WTC11 (cell line): ENCODE measurements around the gene RIPK3.

Source experiments
- ATF6 ChIP-seq: sonication (generic); formaldehyde crosslinking; IDR thresholded peaks from 2 replicates; pipeline ENCODE4 v1.8.1; 2023; ENCODE audit warnings: mild to moderate bottlenecking, missing genetic modification reagents
- CREB1 ChIP-seq: sonication (generic); formaldehyde crosslinking; IDR thresholded peaks from 2 replicates; pipeline ENCODE4 v1.8.0; 2023; ENCODE audit warnings: mild to moderate bottlenecking, missing genetic modification reagents
- CTCF ChIP-seq: fragments of 200-600 bp; IDR thresholded peaks from 2 replicates; pipeline ENCODE4 v1.8.0; 2022; ENCODE audit warnings: antibody characterized with exemption
- E2F1 ChIP-seq: sonication (generic); formaldehyde crosslinking; IDR thresholded peaks from 2 replicates; pipeline ENCODE4 v1.8.0; 2022; ENCODE audit warnings: mild to moderate bottlenecking, missing genetic modification reagents
- ESRRA ChIP-seq: sonication (generic); formaldehyde crosslinking; IDR thresholded peaks from 2 replicates; pipeline ENCODE4 v1.8.1; 2022; ENCODE audit warnings: mild to moderate bottlenecking, missing genetic modification reagents, borderline replicate concordance
- HMGA2 ChIP-seq: fragments of 250-450 bp; sonication (Bioruptor Pico); IDR thresholded peaks from 2 replicates; pipeline ENCODE4 v1.4.0; 2021; ENCODE audit warnings: mild to moderate bottlenecking, moderate library complexity
- MAX ChIP-seq: sonication (generic); formaldehyde crosslinking; IDR thresholded peaks from 2 replicates; pipeline ENCODE4 v1.8.0; 2022; ENCODE audit warnings: mild to moderate bottlenecking, missing genetic modification reagents
- NFYB ChIP-seq: sonication (generic); formaldehyde crosslinking; conservative IDR thresholded peaks from 2 replicates; pipeline ENCODE4 v1.8.0; 2022; ENCODE audit warnings: low read depth, missing genetic modification reagents
- TCF7 ChIP-seq: sonication (generic); formaldehyde crosslinking; IDR thresholded peaks from 2 replicates; pipeline ENCODE4 v1.8.0; 2022; ENCODE audit warnings: mild to moderate bottlenecking, low read depth, missing genetic modification reagents, moderate library complexity
- USF2 ChIP-seq: sonication (generic); formaldehyde crosslinking; IDR thresholded peaks from 2 replicates; pipeline ENCODE4 v1.8.1; 2023; ENCODE audit warnings: mild to moderate bottlenecking, missing genetic modification reagents, moderate library complexity
- ZNF232 ChIP-seq: sonication (generic); formaldehyde crosslinking; IDR thresholded peaks from 2 replicates; pipeline ENCODE4 v1.8.0; 2022; ENCODE audit warnings: mild to moderate bottlenecking, missing genetic modification reagents

- no peak for TF ChIP-seq E2F1 (CRISPR knock-in tag)
- no peak for TF ChIP-seq HMGA2 (CRISPR knock-in tag)
- no peak for TF ChIP-seq MAX (CRISPR knock-in tag)
- TF ChIP-seq CTCF, result no peak
- TF ChIP-seq NFYB (CRISPR knock-in tag), result no peak
- TF ChIP-seq CREB1, result no peak
- no peak for TF ChIP-seq ESRRA (CRISPR knock-in tag)
- TF ChIP-seq ATF6 (CRISPR knock-in tag), result no peak
- TF ChIP-seq USF2 (CRISPR knock-in tag), result no peak
- TF ChIP-seq TCF7, result no peak
- TF ChIP-seq ZNF232 (CRISPR knock-in tag), result no peak
Measured at GRCh38 chr14:24381363-24382063, 41.7 kb upstream of the RIPK3 start.
